Subcutaneous abdominal adipose tissue (tissue), 5 donors: ENCODE measurements around the gene SLC25A47.

Source experiments
- H3K27ac ChIP-seq: one replicate; pipeline ENCODE4 v1.7.0; 2013; ENCODE audit warnings: low read depth, mild to moderate bottlenecking, inconsistent platforms, low read length, moderate library complexity
- H3K27me3 ChIP-seq, 5 donors: one replicate each; pipeline ENCODE4 v1.7.0; 2013; ENCODE audit warnings: low read length in 5 of 5, inconsistent platforms in 1 of 5; ENCODE audit not compliant: control insufficient read depth in 5 of 5, insufficient read depth in 4 of 5
- H3K36me3 ChIP-seq, 5 donors: one replicate each; pipeline ENCODE4 v1.7.0; 2013; ENCODE audit warnings: low read length in 5 of 5; ENCODE audit not compliant: control insufficient read depth in 5 of 5, insufficient read depth in 5 of 5
- H3K4me1 ChIP-seq, 5 donors: one replicate each; pipeline ENCODE4 v1.7.0; 2013; ENCODE audit warnings: low read length in 5 of 5, mild to moderate bottlenecking in 3 of 5, moderate library complexity in 1 of 5; ENCODE audit not compliant: control insufficient read depth in 5 of 5, insufficient read depth in 5 of 5
- H3K4me3 ChIP-seq, 5 donors: one replicate each; pipeline ENCODE4 v1.7.0; 2013; ENCODE audit warnings: low read length in 5 of 5, low read depth in 1 of 5
- H3K9ac ChIP-seq, 5 donors: one replicate each; pipeline ENCODE4 v1.7.0; 2013; ENCODE audit warnings: low read length in 5 of 5, mild to moderate bottlenecking in 4 of 5, moderate library complexity in 3 of 5
- H3K9me3 ChIP-seq, 5 donors: one replicate each; pipeline ENCODE4 v1.7.0; 2013; ENCODE audit warnings: low read length in 5 of 5; ENCODE audit not compliant: control insufficient read depth in 5 of 5
- donor health status: healthy.
- donor health status: healthy.
- donor health status: healthy.
- donor health status: healthy.
- donor health status: healthy.

The SLC25A47 gene

GRCh38 chr14:100323121-100323941, at the start of gene SLC25A47:
Gene SLC25A47 (plus strand): TSS chr14:100323339. CDS start chr14:100323415, 76 bp downstream.
- Histone ChIP-seq H3K4me1 (peaks cover 0 to 3% (median 3%) of the 10 kb centered on the region in 5 donors), H3K27me3 (no peaks in the 10 kb centered on the region), H3K27ac (no peak within 1 kb of the TSS), H3K4me3 (no peak within 1 kb of the TSS), H3K9me3 (no peaks in the 10 kb centered on the region), H3K36me3 (no peaks in the 10 kb centered on the region), H3K9ac (no peak within 1 kb of the TSS)

GRCh38 chr14:100274250-100274649, 48.9 kb upstream of the SLC25A47 start:
- Histone ChIP-seq H3K9ac (no peak overlapping the region), H3K27ac (no peak overlapping the region), H3K4me1 (peaks cover 0 to 8% (median 5%) of the 10 kb centered on the region in 5 donors), H3K27me3 (no peaks in the 10 kb centered on the region), H3K9me3 (no peaks in the 10 kb centered on the region), H3K36me3 (peaks cover 4 to 21% (median 13%) of the 10 kb centered on the region in 5 donors), H3K4me3 (no peak overlapping the region)

- Histone ChIP-seq H3K27ac (no peak overlapping the region), H3K9ac (no peak overlapping the region), H3K9me3 (no peaks in the 10 kb centered on the region), H3K27me3 (no peaks in the 10 kb centered on the region), H3K4me3 (no peak overlapping the region), H3K36me3 (peaks cover 4 to 21% (median 13%) of the 10 kb centered on the region in 5 donors), H3K4me1 (peaks cover 0 to 9% (median 5%) of the 10 kb centered on the region in 5 donors)
These were observed 47.9 kb upstream of the SLC25A47 start for GRCh38 chr14:100275214-100275613.

- Histone ChIP-seq H3K27ac (no peak overlapping the region), H3K36me3 (peaks cover 4 to 29% (median 13%) of the 10 kb centered on the region in 5 donors), H3K4me3 (no peak overlapping the region), H3K27me3 (no peaks in the 10 kb centered on the region), H3K4me1 (peaks cover 4 to 20% (median 17%) of the 10 kb centered on the region in 5 donors), H3K9ac (peak overlapping the region in 2 of 5 donors; percentile 5 to 48), H3K9me3 (no peaks in the 10 kb centered on the region)
These were observed 44.4 kb upstream of the SLC25A47 start for GRCh38 chr14:100278702-100279101.

- no peak overlapping the region for H3K27ac ChIP-seq
These were observed 44.0 kb upstream of the SLC25A47 start for GRCh38 chr14:100279133-100279532.

GRCh38 chr14:100279563-100279962, 43.6 kb upstream of the SLC25A47 start:
- Histone ChIP-seq H3K9me3 (no peaks in the 10 kb centered on the region), H3K27me3 (no peaks in the 10 kb centered on the region), H3K4me3 (no peak overlapping the region), H3K4me1 (peaks cover 4 to 23% (median 20%) of the 10 kb centered on the region in 5 donors), H3K9ac (no peak overlapping the region), H3K36me3 (peaks cover 4 to 27% (median 13%) of the 10 kb centered on the region in 5 donors), H3K27ac (no peak overlapping the region)

More at GRCh38 chr14:100279133-100279532, 44.0 kb upstream of the SLC25A47 start:
- no peak overlapping the region for H3K9ac ChIP-seq
- peaks cover 4 to 29% (median 13%) of the 10 kb centered on the region in 5 donors for H3K36me3 ChIP-seq
- peaks cover 4 to 20% (median 17%) of the 10 kb centered on the region in 5 donors for H3K4me1 ChIP-seq
- no peak overlapping the region for H3K4me3 ChIP-seq
- H3K27me3 ChIP-seq: no peaks in the 10 kb centered on the region
- H3K9me3 ChIP-seq: no peaks in the 10 kb centered on the region

- Histone ChIP-seq H3K9ac (peak overlapping the region in 2 of 5 donors; percentile 18 to 52), H3K4me3 (no peak overlapping the region), H3K27ac (peak overlapping the region; percentile 52)
These were observed 41.7 kb upstream of the SLC25A47 start for GRCh38 chr14:100281286-100282082.

GRCh38 chr14:100282083-100282350, 41.1 kb upstream of the SLC25A47 start:
- Histone ChIP-seq H3K36me3 (peaks cover under 1 to 12% (median 5%) of the 10 kb centered on the region in 5 donors), H3K27me3 (no peaks in the 10 kb centered on the region), H3K4me3 (no peak overlapping the region), H3K9ac (no peak overlapping the region), H3K27ac (peak overlapping the region; percentile 52), H3K9me3 (no peaks in the 10 kb centered on the region), H3K4me1 (peaks cover 7 to 38% (median 26%) of the 10 kb centered on the region in 5 donors)

More at GRCh38 chr14:100281286-100282082, 41.7 kb upstream of the SLC25A47 start:
- Histone ChIP-seq H3K9me3 (no peaks in the 10 kb centered on the region), H3K36me3 (peaks cover 4 to 17% (median 8%) of the 10 kb centered on the region in 5 donors), H3K4me1 (peaks cover 7 to 38% (median 26%) of the 10 kb centered on the region in 5 donors), H3K27me3 (no peaks in the 10 kb centered on the region)

GRCh38 chr14:100282766-100283419, 40.2 kb upstream of the SLC25A47 start:
- Histone ChIP-seq H3K9ac (peak overlapping the region in 2 of 5 donors; percentile 10 to 39), H3K4me1 (peaks cover 7 to 41% (median 26%) of the 10 kb centered on the region in 5 donors), H3K4me3 (no peak overlapping the region), H3K36me3 (peaks cover 0 to 8% (median 0%) of the 10 kb centered on the region in 5 donors), H3K9me3 (no peaks in the 10 kb centered on the region), H3K27me3 (no peaks in the 10 kb centered on the region), H3K27ac (no peak overlapping the region)
